ENCODE data around the gene BORCS6. TPM values are rescaled to one million over a fixed set of nuclear protein-coding genes. Genes with fewer than 3 reads are reported as not detected.

The BORCS6 gene
- total and polyA plus RNA-seq, 9 of the 15 experiments (the other 6 are each of a cell fraction or from before 2014, with no cell fraction given): 0.01 to 7.4 (median 2.3) TPM

GRCh38 chr17:8156246-8156992 is 33.6 kb downstream of the BORCS6 start (continued):
- TF ChIP-seq MGA (IDR thresholded peaks at IDR 0.05) (peak; percentile 93), THAP12 (CRISPR knock-in tag; IDR thresholded peaks at IDR 0.05) (peak; percentile 20; the same call in 1 of the 2 replicates), CUX1 (CRISPR knock-in tag; IDR thresholded peaks at IDR 0.05) (no peak), RBFOX2 (IDR thresholded peaks at IDR 0.05; ENCODE audit: low read depth, low read length) (peak; percentile 82)
